NCI-H1436 (cell line): Measurements from ENCODE around the gene PRDM16.
A peak's percentile ranks its signal among the peaks of the same experiment; 100 is the strongest.

Source experiments
- DNase-seq: peaks from one replicate; lab custom pipeline; 2025; lab: John Stamatoyannopoulos, UW

The PRDM16 gene

GRCh38 chr1:3356827-3357460 lies 287.9 kb downstream of the PRDM16 start:
- no peak for DNase-seq

GRCh38 chr1:3357526-3358297 lies 288.7 kb downstream of the PRDM16 start:
- no peak for DNase-seq

- peak; percentile 25 for DNase-seq
Measured at GRCh38 chr1:3359351-3359750, 290.3 kb downstream of the PRDM16 start.

- no peak for DNase-seq
Measured at GRCh38 chr1:3359756-3360440, 290.9 kb downstream of the PRDM16 start.

GRCh38 chr1:3360646-3361257 lies 291.7 kb downstream of the PRDM16 start:
- DNase-seq = no peak

GRCh38 chr1:3363023-3363422 lies 294.0 kb downstream of the PRDM16 start:
- DNase-seq = no peak

- DNase-seq = no peak
Measured at GRCh38 chr1:3363756-3364155, 294.8 kb downstream of the PRDM16 start.

- DNase-seq = no peak
Measured at GRCh38 chr1:3364551-3364950, 295.5 kb downstream of the PRDM16 start.

- no peak for DNase-seq
Measured at GRCh38 chr1:3364983-3365382, 296.0 kb downstream of the PRDM16 start.

GRCh38 chr1:3365523-3366125 lies 296.6 kb downstream of the PRDM16 start:
- DNase-seq = no peak

GRCh38 chr1:3366126-3367051 lies 297.4 kb downstream of the PRDM16 start:
- DNase-seq = no peak

GRCh38 chr1:3367376-3367775 lies 298.4 kb downstream of the PRDM16 start:
- no peak for DNase-seq

GRCh38 chr1:3368059-3368458 lies 299.1 kb downstream of the PRDM16 start:
- no peak for DNase-seq

GRCh38 chr1:3368711-3369445 lies 299.9 kb downstream of the PRDM16 start:
- DNase-seq = no peak

- DNase-seq = no peak
Measured at GRCh38 chr1:3369446-3370076, 300.6 kb downstream of the PRDM16 start.

- no peak for DNase-seq
Measured at GRCh38 chr1:3370856-3371703, 302.1 kb downstream of the PRDM16 start.

- no peak for DNase-seq
Measured at GRCh38 chr1:3372317-3372716, 303.3 kb downstream of the PRDM16 start.

GRCh38 chr1:3373175-3373574 lies 304.2 kb downstream of the PRDM16 start:
- no peak for DNase-seq
